GM12878 (cell line): Measurements from ENCODE around the gene SORCS2. TPM values are rescaled to one million over a fixed set of nuclear protein-coding genes. Genes with fewer than 3 reads are reported as not detected.

ENCODE experiments used
- ATAC-seq: fragments of 200-7000 bp; cut with Tn5 transposase; 3 replicates; pipeline ENCODE4 v1.9.1; 2020; ENCODE audit warnings: mild to moderate bottlenecking, moderate library complexity
- BruUV-seq: library from RNA; stranded (reverse); fragments of 400-500 nt; replicated peaks from 2 replicates; lab custom pipeline; 2021; lab: Mats Ljungman, UMichigan
- CTCF ChIA-PET: fragments of 300-600 bp; sonication (Branson Sonifier 250); formaldehyde crosslinking; extraction: SDS; loops from one replicate; lab custom pipeline; 2021; ENCODE audit warnings: inconsistent platforms; lab: Yijun Ruan, JAX
- POLR2A ChIA-PET: fragments of 350-600 bp; formaldehyde crosslinking; extraction: SDS; loops from one replicate; lab custom pipeline; 2021; ENCODE audit warnings: inconsistent platforms; lab: Charles Lee
- RAD21 ChIA-PET: fragments of 300-600 bp; sonication (Branson Sonifier 250); formaldehyde crosslinking; loops from one replicate; lab custom pipeline; 2023; ENCODE audit warnings: antibody characterized with exemption; ENCODE audit not compliant: unreplicated experiment; lab: Charles Lee
- SMC1A ChIA-PET: fragments of 300-600 bp; sonication (Branson Sonifier 250); formaldehyde crosslinking; loops from one replicate; lab custom pipeline; 2023; ENCODE audit not compliant: unreplicated experiment, uncharacterized antibody; lab: Charles Lee
- DNase-seq: peaks from one replicate; pipeline ENCODE4 v3.0.0-alpha.2; 2011; ENCODE audit warnings: low read depth, low spot score
- FAIRE-seq: peaks from 3 replicates; lab custom pipeline; 2011; peaks lifted over from hg19 to GRCh38; lab: Jason Lieb, UNC
- H2AFZ ChIP-seq: 2 replicates; pipeline ENCODE4 v1.6.0; 2011; ENCODE audit warnings: low read depth, low read length, control low read depth; ENCODE audit not compliant: control insufficient read depth
- H3K27ac ChIP-seq: 2 replicates; pipeline ENCODE4 v1.5.1; 2011; ENCODE audit warnings: control low read depth; ENCODE audit not compliant: control insufficient read depth, insufficient read depth
- H3K27me3 ChIP-seq, 2 experiments: replicated peaks in 1 of 2; 2 replicates each; pipeline versions ENCODE4 v1.6.0 to v1.6.1; 2011; ENCODE audit warnings: low read length in 1 of 2; ENCODE audit not compliant: control insufficient read depth in 2 of 2, insufficient read depth in 2 of 2
- H3K36me3 ChIP-seq, 2 experiments: 2 replicates each; pipeline ENCODE4 v1.5.1; 2011; ENCODE audit warnings: low read length in 1 of 2; ENCODE audit not compliant: control insufficient read depth in 2 of 2, insufficient read depth in 2 of 2
- H3K4me1 ChIP-seq: 2 replicates; pipeline ENCODE4 v1.6.1; 2011; ENCODE audit warnings: mild to moderate bottlenecking, low read length, moderate library complexity, mixed read lengths; ENCODE audit not compliant: control insufficient read depth, insufficient read depth
- H3K4me2 ChIP-seq: 2 replicates; pipeline ENCODE4 v1.6.0; 2011; ENCODE audit warnings: control low read depth; ENCODE audit not compliant: control insufficient read depth, insufficient read depth
- H3K4me3 ChIP-seq: fragments of 200-600 bp; sonication (generic); 2 replicates; pipeline ENCODE4 v1.5.1; 2016
- H3K79me2 ChIP-seq: 2 replicates; pipeline ENCODE4 v1.6.0; 2011; ENCODE audit warnings: low read length; ENCODE audit not compliant: control insufficient read depth, insufficient read depth
- H3K9ac ChIP-seq: 2 replicates; pipeline ENCODE4 v1.8.0; 2011; ENCODE audit warnings: low read length, control low read depth, mixed read lengths; ENCODE audit not compliant: control insufficient read depth, insufficient read depth
- H3K9me3 ChIP-seq: replicated peaks from 3 replicates; pipeline ENCODE4 v1.5.1; 2011; ENCODE audit warnings: mild to moderate bottlenecking, low read length; ENCODE audit not compliant: control insufficient read depth, insufficient read depth
- H4K20me1 ChIP-seq: 2 replicates; pipeline ENCODE4 v1.6.0; 2011; ENCODE audit not compliant: control insufficient read depth, insufficient read depth
- BRCA1 ChIP-seq: IDR thresholded peaks from 2 replicates; pipeline ENCODE4 v1.6.1; 2011; ENCODE audit warnings: low read depth, low read length, improper control_type of control experiment
- CBFB ChIP-seq: IDR thresholded peaks from 2 replicates; pipeline ENCODE4 v1.6.1; 2016; ENCODE audit warnings: antibody characterized with exemption, low read depth
- IRF4 ChIP-seq: IDR thresholded peaks from 2 replicates; pipeline ENCODE4 v1.6.1; 2011; ENCODE audit warnings: low read depth, low read length
- MTA2 ChIP-seq: fragments of 450-650 bp; IDR thresholded peaks from 2 replicates; pipeline ENCODE4 v1.6.1; 2016; ENCODE audit warnings: low read depth, mild to moderate bottlenecking, moderate library complexity
- PAX5 ChIP-seq: IDR thresholded peaks from 2 replicates; pipeline ENCODE4 v1.6.1; 2011; ENCODE audit warnings: low read depth, low read length, borderline replicate concordance
- POLR2AphosphoS2 ChIP-seq: IDR thresholded peaks from 2 replicates; pipeline ENCODE4 v1.6.1; 2011; ENCODE audit warnings: low read depth, mild to moderate bottlenecking, low read length, improper control_type of control experiment, moderate library complexity
- POU2F2 ChIP-seq: IDR thresholded peaks from 3 replicates; pipeline ENCODE4 v1.6.1; 2011; ENCODE audit warnings: low read depth, mild to moderate bottlenecking, low read length, borderline replicate concordance
- SMARCA5 ChIP-seq: fragments of 450-650 bp; IDR thresholded peaks from 2 replicates; pipeline ENCODE4 v1.6.1; 2017; ENCODE audit warnings: mild to moderate bottlenecking
- SRF ChIP-seq, 2 experiments: IDR thresholded peaks; 2 replicates each; pipeline ENCODE4 v1.6.1; 2011; ENCODE audit warnings: low read depth in 2 of 2, low read length in 2 of 2, mild to moderate bottlenecking in 1 of 2, moderate library complexity in 1 of 2
- TCF3 ChIP-seq: IDR thresholded peaks from 2 replicates; pipeline ENCODE4 v1.6.1; 2012; ENCODE audit warnings: low read depth, mild to moderate bottlenecking, low read length, borderline replicate concordance; ENCODE audit not compliant: insufficient read depth
- YY1 ChIP-seq: IDR thresholded peaks from 2 replicates; pipeline ENCODE4 v1.6.1; 2011; ENCODE audit warnings: low read depth, mild to moderate bottlenecking, low read length
- WGBS: methylation state at CpG from one replicate; pipeline ENCODE4 v1.1.6; 2016; ENCODE audit warnings: low lambda C conversion rate; ENCODE audit not compliant: insufficient replicate concordance, insufficient coverage; ENCODE audit errors: missing lambda C conversion rate; 5-methylcytosine and 5-hydroxymethylcytosine counted together
- in situ Hi-C: fragments of 300-500 bp; cut with MboI; formaldehyde crosslinking; loops from 9 replicates; pipeline ENCODE4 v1.14.3; 2018; ENCODE audit warnings: mixed read lengths
- intact Hi-C: fragments of 100-400 bp; cut with micrococcal nuclease; formaldehyde crosslinking; loops from one replicate; pipeline ENCODE4 v1.14.2; 2022; ENCODE audit not compliant: unreplicated experiment
- polyA plus RNA-seq, 11 experiments: library from polyadenylated mRNA; depleted of rRNA in 4 of 11; unstranded in 6 of 11; stranded (reverse) in 5 of 11; fragments of >200 nt; fragmentation: Nextera tagmentation in 4 of 11; fragmentation: Illumina TruSeq in 1 of 11; extraction: Ambion mirVana in 4 of 11; extraction: Trizol in 1 of 11; gene quantifications; 1 replicate in 1 of 11; 2 replicates in 10 of 11; pipeline versions ENCODE4 v1.2.1 to v1.2.3, GENCODE V29; 2011 to 2016; ENCODE audit warnings: inconsistent platforms in 2 of 11, missing spikeins in 2 of 11, low read depth in 1 of 11
- total RNA-seq, 4 experiments: library from RNA; depleted of rRNA in 3 of 4; stranded (reverse); fragments of >200 nt in 3 of 4; fragmentation: Illumina TruSeq in 1 of 4; extraction: Trizol in 1 of 4; gene quantifications; 2 replicates each; pipeline versions ENCODE4 v1.2.1 to v1.2.3, GENCODE V29; 2013 to 2021
- TF ChIP-seq, protein P1 (sequence below): fragments of 450-650 bp; IDR thresholded peaks from 2 replicates; pipeline ENCODE4 v1.6.1; 2017; ENCODE audit warnings: low read depth, mild to moderate bottlenecking, moderate library complexity
- TF ChIP-seq, protein P2 (sequence below): fragments of 450-650 bp; IDR thresholded peaks from 2 replicates; pipeline ENCODE4 v1.6.1; 2017; ENCODE audit warnings: mild to moderate bottlenecking, low read depth, inconsistent platforms; ENCODE audit not compliant: poor library complexity, severe bottlenecking

SORCS2 gene
- total and polyA plus RNA-seq, 10 of the 15 experiments (the other 5 are each of a cell fraction or from before 2014, with no cell fraction given): 0.01 to 0.15 (median 0.05) TPM; not detected in 5

DNA sequence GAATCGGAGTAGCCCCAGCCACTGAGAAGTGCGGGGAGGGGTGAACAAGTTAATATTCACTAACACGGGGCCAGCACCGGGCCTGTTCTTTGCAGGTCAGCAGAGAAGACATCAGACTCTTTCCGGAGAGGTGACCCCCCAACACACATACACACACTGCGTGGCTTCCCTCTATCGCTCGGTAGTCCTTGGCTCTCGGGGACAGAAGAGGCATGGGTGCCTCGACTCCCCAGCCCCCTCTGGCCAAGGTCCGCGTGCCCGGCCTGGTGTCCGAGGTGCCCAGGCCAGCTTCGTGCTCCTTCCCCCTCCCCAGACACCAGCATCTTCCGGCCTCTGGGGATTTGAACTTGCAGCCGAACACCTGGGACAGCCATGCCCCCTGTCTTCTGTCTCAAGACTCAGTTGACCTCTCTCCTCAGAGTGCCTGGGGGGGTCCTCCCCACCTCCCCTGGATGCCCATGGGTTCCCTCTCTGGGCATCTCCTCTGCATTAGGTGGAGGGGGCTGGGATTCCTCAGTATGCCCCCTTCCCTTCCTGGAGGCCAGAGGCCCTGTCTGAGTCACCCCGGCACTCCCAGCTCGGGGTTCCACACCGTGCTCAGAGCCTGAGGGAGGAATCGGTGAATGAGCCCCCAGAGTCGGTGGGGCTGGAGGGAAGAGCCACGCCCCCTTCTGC, 104.5 kb downstream of the SORCS2 start:
- Histone ChIP-seq H4K20me1 (no peaks in the 10 kb centered on the region), H3K9ac (no peak overlapping the region), H2AFZ (no peak overlapping the region), H3K27me3 (no peaks in the 10 kb centered on the region; a peak in 2 of 4 replicates), H3K36me3 (no peaks in the 10 kb centered on the region), H3K27ac (no peak overlapping the region), H3K4me2 (no peak overlapping the region), H3K79me2 (no peaks in the 10 kb centered on the region), H3K9me3 (no peaks in the 10 kb centered on the region), H3K4me3 (no peak overlapping the region), H3K4me1 (no peaks in the 10 kb centered on the region)
- in situ Hi-C loops (no loop called here), intact Hi-C loops (no loop called here)
- DNase-seq (no peak), ATAC-seq (no peak), FAIRE-seq (no peak)
- no peak for TF ChIP-seq CBFB
- TF ChIP-seq BRCA1: no peak
- no peak for TF ChIP-seq SRF (IDR thresholded peaks at IDR 0.05; ENCODE audit: low read depth in 2 of 2, low read length in 2 of 2)
- TF ChIP-seq, protein P1, sequence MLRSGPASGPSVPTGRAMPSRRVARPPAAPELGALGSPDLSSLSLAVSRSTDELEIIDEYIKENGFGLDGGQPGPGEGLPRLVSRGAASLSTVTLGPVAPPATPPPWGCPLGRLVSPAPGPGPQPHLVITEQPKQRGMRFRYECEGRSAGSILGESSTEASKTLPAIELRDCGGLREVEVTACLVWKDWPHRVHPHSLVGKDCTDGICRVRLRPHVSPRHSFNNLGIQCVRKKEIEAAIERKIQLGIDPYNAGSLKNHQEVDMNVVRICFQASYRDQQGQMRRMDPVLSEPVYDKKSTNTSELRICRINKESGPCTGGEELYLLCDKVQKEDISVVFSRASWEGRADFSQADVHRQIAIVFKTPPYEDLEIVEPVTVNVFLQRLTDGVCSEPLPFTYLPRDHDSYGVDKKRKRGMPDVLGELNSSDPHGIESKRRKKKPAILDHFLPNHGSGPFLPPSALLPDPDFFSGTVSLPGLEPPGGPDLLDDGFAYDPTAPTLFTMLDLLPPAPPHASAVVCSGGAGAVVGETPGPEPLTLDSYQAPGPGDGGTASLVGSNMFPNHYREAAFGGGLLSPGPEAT: no peak
- no peak for TF ChIP-seq MTA2
- TF ChIP-seq IRF4: no peak
- TF ChIP-seq YY1: no peak
- TF ChIP-seq TCF3: no peak
- TF ChIP-seq, protein P2, sequence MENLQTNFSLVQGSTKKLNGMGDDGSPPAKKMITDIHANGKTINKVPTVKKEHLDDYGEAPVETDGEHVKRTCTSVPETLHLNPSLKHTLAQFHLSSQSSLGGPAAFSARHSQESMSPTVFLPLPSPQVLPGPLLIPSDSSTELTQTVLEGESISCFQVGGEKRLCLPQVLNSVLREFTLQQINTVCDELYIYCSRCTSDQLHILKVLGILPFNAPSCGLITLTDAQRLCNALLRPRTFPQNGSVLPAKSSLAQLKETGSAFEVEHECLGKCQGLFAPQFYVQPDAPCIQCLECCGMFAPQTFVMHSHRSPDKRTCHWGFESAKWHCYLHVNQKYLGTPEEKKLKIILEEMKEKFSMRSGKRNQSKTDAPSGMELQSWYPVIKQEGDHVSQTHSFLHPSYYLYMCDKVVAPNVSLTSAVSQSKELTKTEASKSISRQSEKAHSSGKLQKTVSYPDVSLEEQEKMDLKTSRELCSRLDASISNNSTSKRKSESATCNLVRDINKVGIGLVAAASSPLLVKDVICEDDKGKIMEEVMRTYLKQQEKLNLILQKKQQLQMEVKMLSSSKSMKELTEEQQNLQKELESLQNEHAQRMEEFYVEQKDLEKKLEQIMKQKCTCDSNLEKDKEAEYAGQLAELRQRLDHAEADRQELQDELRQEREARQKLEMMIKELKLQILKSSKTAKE: no peak
- no peak for TF ChIP-seq PAX5
- no peak for TF ChIP-seq SMARCA5
- TF ChIP-seq POLR2AphosphoS2: no peak
- TF ChIP-seq POU2F2: no peak
- 49% methylated on average over 23 of the region's 23 CpGs for WGBS
- ChIA-PET CTCF (interaction anchor here (1.3 kb wide), 1 partner anchor 105 kb away, joined by 4 read pairs; the partner anchor contains the start of gene SORCS2), POLR2A (no interaction called here), RAD21 (no interaction called here), SMC1A (no interaction called here)
- BruUV-seq: no TSS peak
